GM13977 (cell line): ENCODE data around the gene ANAPC16.

ENCODE experiments used
- DNase-seq: peaks from one replicate; pipeline ENCODE4 v3.0.0; 2012; ENCODE audit warnings: low spot score
- CTCF ChIP-seq: IDR thresholded peaks from 2 replicates; pipeline ENCODE4 v1.5.1; 2012; ENCODE audit warnings: mild to moderate bottlenecking, control low read depth; ENCODE audit not compliant: insufficient read depth; ENCODE audit errors: extremely low read depth, missing control alignments
- in situ Hi-C: fragments of 300-500 bp; cut with MboI; formaldehyde crosslinking; loops from one replicate; pipeline ENCODE4 v1.12.0; 2022; ENCODE audit warnings: low sequenced_read_pairs, low pct_unique_long_range_greater_than_20kb, mixed read lengths, inconsistent platforms; ENCODE audit not compliant: unreplicated experiment

ANAPC16 gene

GRCh38 chr10:72186258-72186981, 29.4 kb upstream of the ANAPC16 start:
- no peak for TF ChIP-seq CTCF
- in situ Hi-C loops, result no loop called here
- no peak for DNase-seq

- TF ChIP-seq CTCF, result no peak
- in situ Hi-C loops, result no loop called here
- DNase-seq, result no peak
Observed at GRCh38 chr10:72186982-72187330, 28.9 kb upstream of the ANAPC16 start.

GRCh38 chr10:72194949-72195348, 20.9 kb upstream of the ANAPC16 start:
- DNase-seq, result no peak
- in situ Hi-C loops, result no loop called here
- no peak for TF ChIP-seq CTCF

GRCh38 chr10:72200883-72201282, 14.9 kb upstream of the ANAPC16 start:
- TF ChIP-seq CTCF, result no peak
- in situ Hi-C loops, result no loop called here
- no peak for DNase-seq

- no peak for DNase-seq
- in situ Hi-C loops, result no loop called here
- TF ChIP-seq CTCF, result no peak
Observed at GRCh38 chr10:72201293-72201692, 14.5 kb upstream of the ANAPC16 start.

GRCh38 chr10:72204296-72204695, 11.5 kb upstream of the ANAPC16 start:
- DNase-seq, result no peak
- in situ Hi-C loops, result no loop called here

More at GRCh38 chr10:72204296-72204695, 11.5 kb upstream of the ANAPC16 start:
- no peak for TF ChIP-seq CTCF
